SK-N-SH (cell line): Measurements from ENCODE around the gene NOD2. TPM values are rescaled to one million over a fixed set of nuclear protein-coding genes. Genes with fewer than 3 reads are reported as not detected.

Experiments
- CTCF ChIA-PET: fragments of 300-600, 350-600 bp; formaldehyde crosslinking; extraction: SDS; loops from one replicate; lab custom pipeline; 2021; lab: Yijun Ruan, JAX
- POLR2A ChIA-PET: fragments of 350-600 bp; sonication (Branson Sonifier 250); formaldehyde crosslinking; extraction: SDS; loops from one replicate; lab custom pipeline; 2020; ENCODE audit warnings: antibody characterized with exemption, inconsistent platforms; lab: Yijun Ruan, JAX
- DNase-seq: peaks from one replicate; pipeline ENCODE4 v3.0.0; 2012
- H2AFZ ChIP-seq: fragments of 200-600 bp; sonication (generic); 2 replicates; pipeline ENCODE4 v1.8.1; 2016; ENCODE audit warnings: antibody characterized with exemption, mild to moderate bottlenecking, low read depth
- H3F3A ChIP-seq: fragments of 200-600 bp; sonication (generic); replicated peaks from 2 replicates; pipeline ENCODE3; 2016; ENCODE audit warnings: antibody characterized with exemption, mild to moderate bottlenecking; ENCODE audit not compliant: insufficient read depth
- H3K27ac ChIP-seq, 2 experiments: fragments of 200-500 bp in 1 of 2; fragments of 200-600 bp in 1 of 2; sonication (Bioruptor generic) in 1 of 2; sonication (generic), shearing (Covaris generic) in 1 of 2; 2 replicates each; pipeline versions ENCODE4 v1.5.1 to v1.6.1; 2014 to 2016; ENCODE audit warnings: low read depth in 2 of 2, inconsistent platforms in 1 of 2, low read length in 1 of 2, mild to moderate bottlenecking in 1 of 2, mixed read lengths in 1 of 2
- H3K27me3 ChIP-seq: fragments of 200-600 bp; sonication (generic), shearing (Covaris generic); 2 replicates; pipeline ENCODE4 v1.6.1; 2016; ENCODE audit warnings: mixed run types; ENCODE audit not compliant: insufficient read depth
- H3K36me3 ChIP-seq, 2 experiments: fragments of 200-500 bp in 1 of 2; fragments of 200-600 bp in 1 of 2; sonication (Bioruptor generic) in 1 of 2; sonication (generic) in 1 of 2; replicated peaks in 1 of 2; 2 replicates each; pipeline versions ENCODE3 to v1.5.1; 2014 to 2016; ENCODE audit warnings: low read length in 1 of 2, mild to moderate bottlenecking in 1 of 2; ENCODE audit not compliant: insufficient read depth in 2 of 2, control insufficient read depth in 1 of 2
- H3K4me1 ChIP-seq, 2 experiments: fragments of 200-500 bp in 1 of 2; fragments of 200-600 bp in 1 of 2; sonication (Bioruptor generic) in 1 of 2; sonication (generic), shearing (Covaris generic) in 1 of 2; 2 replicates each; pipeline versions ENCODE4 v1.5.1 to v1.6.1; 2014 to 2016; ENCODE audit warnings: low read depth in 1 of 2, low read length in 1 of 2, mixed run types in 1 of 2; ENCODE audit not compliant: insufficient read depth in 2 of 2, control insufficient read depth in 1 of 2
- H3K4me2 ChIP-seq: fragments of 200-600 bp; sonication (generic), shearing (Covaris generic); 2 replicates; pipeline ENCODE4 v1.6.1; 2017; ENCODE audit warnings: mixed run types
- H3K4me3 ChIP-seq, 2 experiments: fragments of 200-500 bp in 1 of 2; fragments of 200-600 bp in 1 of 2; sonication (Bioruptor generic) in 1 of 2; sonication (generic), shearing (Covaris generic) in 1 of 2; 2 replicates each; pipeline versions ENCODE4 v1.5.1 to v1.8.1; 2014 to 2016; ENCODE audit warnings: low read depth in 2 of 2, inconsistent platforms in 1 of 2, low read length in 1 of 2, mild to moderate bottlenecking in 1 of 2, mixed read lengths in 1 of 2, moderate library complexity in 1 of 2
- H3K79me2 ChIP-seq: fragments of 200-600 bp; sonication (generic); 2 replicates; pipeline ENCODE4 v1.8.1; 2017; ENCODE audit warnings: mild to moderate bottlenecking; ENCODE audit not compliant: insufficient read depth
- H3K9ac ChIP-seq: fragments of 200-600 bp; sonication (generic); 2 replicates; pipeline ENCODE4 v1.6.1; 2017; ENCODE audit warnings: mixed run types
- H3K9me2 ChIP-seq: fragments of 200-600 bp; sonication (generic); 2 replicates; pipeline ENCODE4 v1.6.1; 2017; ENCODE audit warnings: mixed run types
- H3K9me3 ChIP-seq: fragments of 200-600 bp; sonication (generic); 2 replicates; pipeline ENCODE4 v1.6.1; 2017; ENCODE audit warnings: mixed run types, mild to moderate bottlenecking, moderate library complexity
- H4K20me1 ChIP-seq: fragments of 200-600 bp; sonication (generic); 2 replicates; pipeline ENCODE4 v1.6.1; 2017; ENCODE audit warnings: mild to moderate bottlenecking, mixed run types; ENCODE audit not compliant: insufficient read depth
- ELF1 ChIP-seq: IDR thresholded peaks from 2 replicates; pipeline ENCODE4 v1.4.0; 2012
- EP300 ChIP-seq, 2 experiments: IDR thresholded peaks; 2 replicates each; pipeline versions ENCODE4 v1.4.0 to v1.6.1; 2012; ENCODE audit warnings: borderline replicate concordance in 1 of 2, low read depth in 1 of 2, low read length in 1 of 2
- GATA2 ChIP-seq: sonication (generic); formaldehyde crosslinking; IDR thresholded peaks from 2 replicates; pipeline ENCODE4 v1.5.0; 2020; ENCODE audit warnings: mild to moderate bottlenecking, missing genetic modification reagents
- MXI1 ChIP-seq: IDR thresholded peaks from 2 replicates; pipeline ENCODE4 v1.6.1; 2012; ENCODE audit warnings: mild to moderate bottlenecking, low read depth, low read length, improper control_type of control experiment
- NFIC ChIP-seq: IDR thresholded peaks from 2 replicates; pipeline ENCODE4 v1.4.0; 2012; ENCODE audit warnings: borderline replicate concordance
- PBX3 ChIP-seq: IDR thresholded peaks from 2 replicates; pipeline ENCODE4; 2012
- POLR2AphosphoS5 ChIP-seq: IDR thresholded peaks from 2 replicates; pipeline ENCODE4 v1.6.1; 2012; ENCODE audit warnings: low read depth, low read length
- RAD21 ChIP-seq: IDR thresholded peaks from 2 replicates; pipeline ENCODE4 v1.6.1; 2012; ENCODE audit warnings: mild to moderate bottlenecking, low read length
- REST ChIP-seq: IDR thresholded peaks from 2 replicates; pipeline ENCODE4 v1.6.1; 2012; ENCODE audit warnings: mild to moderate bottlenecking, low read depth, low read length, moderate library complexity
- RFX5 ChIP-seq: IDR thresholded peaks from 2 replicates; pipeline ENCODE4 v1.6.1; 2012; ENCODE audit warnings: mild to moderate bottlenecking, improper control_type of control experiment, low read length
- RXRA ChIP-seq: IDR thresholded peaks from 2 replicates; pipeline ENCODE4 v1.4.0; 2012; ENCODE audit warnings: low read depth, mild to moderate bottlenecking, borderline replicate concordance
- SMC3 ChIP-seq: IDR thresholded peaks from 2 replicates; pipeline ENCODE4 v1.6.1; 2012; ENCODE audit warnings: low read depth, low read length, improper control_type of control experiment
- TEAD4 ChIP-seq: IDR thresholded peaks from 2 replicates; pipeline ENCODE4 v1.4.0; 2012; ENCODE audit warnings: mild to moderate bottlenecking, borderline replicate concordance; ENCODE audit not compliant: insufficient read depth
- USF1 ChIP-seq: IDR thresholded peaks from 2 replicates; pipeline ENCODE4 v1.4.0; 2012; ENCODE audit warnings: low read depth, borderline replicate concordance
- WGBS: methylation state at CpG from one replicate; pipeline ENCODE4 v1.1.6; 2017; ENCODE audit warnings: low lambda C conversion rate; 5-methylcytosine and 5-hydroxymethylcytosine counted together
- polyA plus RNA-seq, 3 experiments: library from polyadenylated mRNA; depleted of rRNA; stranded (reverse); fragments of >200 nt; gene quantifications; 2 replicates each; pipeline ENCODE4 v1.2.3, GENCODE V29; 2012

NOD2 gene
- polyA plus RNA-seq, 1 of the 3 experiments (the other 2 are of a cell fraction), result not detected

- no peak for DNase-seq
- ChIA-PET POLR2A (no interaction called here), CTCF (no interaction called here)
- Histone ChIP-seq H3K9me3 (peaks cover 6% of the 10 kb centered on the region; the same call in 1 of the 2 replicates), H3K4me2 (no peak overlapping the region), H3K36me3 (peaks cover 20 to 45% of the 10 kb centered on the region in 2 experiments), H2AFZ (no peak overlapping the region), H3K4me3 (no peak overlapping the region), H3K27me3 (no peaks in the 10 kb centered on the region), H3K9ac (no peak overlapping the region), H4K20me1 (no peaks in the 10 kb centered on the region), H3K79me2 (peaks cover 16% of the 10 kb centered on the region), H3F3A (no peaks in the 10 kb centered on the region), H3K4me1 (no peaks in the 10 kb centered on the region), H3K9me2 (no peaks in the 10 kb centered on the region), H3K27ac (no peak overlapping the region)
- TF ChIP-seq EP300 (IDR thresholded peaks at IDR 0.05; ENCODE audit: borderline replicate concordance in 1 of 2, low read depth in 1 of 2, low read length in 1 of 2), result no peak
- no peak for TF ChIP-seq PBX3
- no peak for TF ChIP-seq USF1
- no peak for TF ChIP-seq RAD21
- TF ChIP-seq POLR2AphosphoS5, result no peak
- TF ChIP-seq GATA2 (CRISPR knock-in tag), result no peak
- TF ChIP-seq TEAD4, result no peak
- TF ChIP-seq ELF1, result no peak
- TF ChIP-seq MXI1, result no peak
- no peak for TF ChIP-seq SMC3
- TF ChIP-seq RXRA, result no peak
- no peak for TF ChIP-seq RFX5
- TF ChIP-seq NFIC, result no peak
- no peak for TF ChIP-seq REST
- 80% methylated on average over 1 of the region's 1 CpG for WGBS
These were observed 71.9 kb downstream of the NOD2 start for GRCh38 chr16:50765260-50765659.
